GM06990 (cell line): ENCODE results near the gene TJAP1.

Source experiments
- DNase-seq: peaks from one replicate; pipeline ENCODE4 v3.0.0-alpha.2; 2011; ENCODE audit not compliant: insufficient read length; ENCODE audit errors: extremely low read depth
- H3K27me3 ChIP-seq: replicated peaks from 2 replicates; pipeline ENCODE4 v1.6.0; 2011; ENCODE audit warnings: low read length; ENCODE audit not compliant: control insufficient read depth, insufficient read depth
- H3K36me3 ChIP-seq: 2 replicates; pipeline ENCODE4 v1.5.1; 2011; ENCODE audit warnings: low read length; ENCODE audit not compliant: control insufficient read depth, insufficient read depth
- H3K4me3 ChIP-seq: replicated peaks from 2 replicates; pipeline ENCODE4 v1.5.1; 2011; ENCODE audit warnings: low read depth, mild to moderate bottlenecking, control low read depth, low read length
- CTCF ChIP-seq: IDR thresholded peaks from 2 replicates; pipeline ENCODE4 v1.5.1; 2011; ENCODE audit warnings: low read length, control low read depth, mild to moderate bottlenecking, inconsistent platforms; ENCODE audit not compliant: insufficient read depth, poor library complexity, severe bottlenecking

TJAP1 gene

GRCh38 chr6:43489277-43490072 is 12.1 kb downstream of the TJAP1 start:
- no peaks in the 10 kb centered on the region for H3K27me3 ChIP-seq
- no peak for DNase-seq
- no peak for TF ChIP-seq CTCF
- H3K36me3 ChIP-seq, result peaks cover 5% of the 10 kb centered on the region
- H3K4me3 ChIP-seq, result no peak overlapping the region

DNA sequence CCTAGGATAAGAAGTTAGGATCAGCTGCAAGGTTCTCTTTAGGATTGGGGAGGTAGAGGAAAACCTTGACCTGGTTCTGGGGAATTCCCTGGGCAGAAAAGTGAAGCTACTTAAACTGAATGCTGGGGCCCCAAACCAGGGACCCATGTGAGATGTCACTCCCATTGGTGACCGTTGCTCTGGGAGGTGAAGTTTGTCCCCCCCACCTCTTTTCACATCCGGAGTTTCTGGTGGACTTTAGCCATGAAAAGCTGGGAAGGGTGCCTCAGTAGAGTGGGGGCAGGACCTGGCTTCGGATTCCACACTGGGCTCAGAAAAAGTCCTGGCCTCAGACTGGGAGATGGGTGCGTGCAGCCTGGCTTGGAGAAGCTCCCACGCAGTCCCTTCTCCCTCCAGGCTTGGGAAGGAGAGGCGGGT is 13.2 kb downstream of the TJAP1 start:
- peaks cover 7% of the 10 kb centered on the region for H3K36me3 ChIP-seq
- no peaks in the 10 kb centered on the region for H3K27me3 ChIP-seq
- no peak for DNase-seq
- TF ChIP-seq CTCF, result no peak
- no peak overlapping the region for H3K4me3 ChIP-seq

DNA sequence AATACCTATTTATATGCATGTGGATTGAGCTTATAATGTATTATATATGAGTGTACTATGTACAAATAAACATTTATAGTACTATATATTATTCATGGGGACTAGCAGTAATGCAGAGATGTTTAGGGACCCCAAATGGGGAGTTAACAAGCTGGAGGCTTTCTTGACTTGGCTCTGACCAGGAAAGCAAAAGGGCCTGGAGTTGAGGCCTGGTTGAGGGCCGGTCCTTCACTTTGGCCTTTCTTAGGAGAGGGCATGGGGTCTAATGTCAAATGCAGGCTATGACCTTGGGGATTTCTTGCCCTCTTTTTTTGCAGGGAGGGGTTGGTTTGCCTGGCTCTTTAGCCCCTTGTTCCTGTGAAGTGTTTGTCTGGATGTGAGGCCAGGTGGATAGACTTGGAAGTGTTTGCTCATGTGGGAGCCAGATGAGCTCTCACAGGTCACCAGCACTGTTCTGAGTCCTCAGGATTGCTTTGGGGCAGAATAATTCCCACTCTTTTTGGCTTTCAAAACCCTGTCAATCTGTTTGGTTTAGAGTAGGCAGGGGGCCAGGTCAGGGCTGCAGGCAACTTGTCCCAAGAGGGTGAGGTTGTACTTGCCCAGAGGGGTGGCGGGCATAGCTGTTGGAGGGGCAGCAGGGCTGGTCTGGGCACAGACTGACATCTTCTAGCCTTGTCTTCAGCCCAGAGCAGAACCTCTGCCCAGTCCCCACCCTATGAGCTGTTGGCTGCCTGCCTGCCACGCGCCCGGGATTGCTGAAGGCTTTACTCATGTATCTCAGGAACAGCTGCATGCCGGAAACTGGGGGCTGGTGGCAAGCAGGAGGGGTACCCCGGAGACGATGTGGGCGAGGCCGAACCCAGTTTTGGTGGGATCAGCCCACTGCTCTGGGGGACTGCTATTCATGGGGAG is 14.6 kb downstream of the TJAP1 start:
- Histone ChIP-seq H3K36me3 (peaks cover 7% of the 10 kb centered on the region), H3K27me3 (no peaks in the 10 kb centered on the region), H3K4me3 (no peak overlapping the region)
- no peak for DNase-seq
- no peak for TF ChIP-seq CTCF

- DNase-seq, result no peak
- Histone ChIP-seq H3K4me3 (no peak overlapping the region), H3K36me3 (peaks cover 7% of the 10 kb centered on the region), H3K27me3 (no peaks in the 10 kb centered on the region)
- no peak for TF ChIP-seq CTCF
These were observed 15.3 kb downstream of the TJAP1 start for GRCh38 chr6:43492673-43493072.

- no peaks in the 10 kb centered on the region for H3K27me3 ChIP-seq
- DNase-seq, result no peak
- no peak for TF ChIP-seq CTCF
- peaks cover 7% of the 10 kb centered on the region for H3K36me3 ChIP-seq
- H3K4me3 ChIP-seq, result no peak overlapping the region
These were observed 15.9 kb downstream of the TJAP1 start for GRCh38 chr6:43493230-43493629.
